SW 1271 (cell line): Measurements from ENCODE around the gene LARP4.

Source experiments
- DNase-seq, 2 experiments: peaks; one replicate each; lab custom pipeline; 2025; lab: John Stamatoyannopoulos, UW

LARP4 gene

GRCh38 chr12:50525422-50525821, 124.7 kb downstream of the LARP4 start:
- no peak for DNase-seq

GRCh38 chr12:50527359-50527726, 126.7 kb downstream of the LARP4 start:
- DNase-seq = no peak

- no peak for DNase-seq
These were observed 128.1 kb downstream of the LARP4 start for GRCh38 chr12:50528800-50529199.

GRCh38 chr12:50529345-50529744, 128.7 kb downstream of the LARP4 start:
- no peak for DNase-seq
